ENCODE data around the gene TYROBP. TPM values are rescaled to one million over a fixed set of nuclear protein-coding genes. Genes with fewer than 3 reads are reported as not detected.

TYROBP gene
- total and polyA plus RNA-seq, 4 donors, result 17.0 to 1,276 (median 417) TPM

GRCh38 chr19:35890113-35890650, 17.9 kb downstream of the TYROBP start:
- no peaks in the 10 kb centered on the region for H3K4me1 ChIP-seq (ENCODE audit: control insufficient read depth in 5 of 5, insufficient read depth in 5 of 5, low read length in 5 of 5)
- DNase-seq, result no peak
- ATAC-seq (ENCODE audit: insufficient read depth, low FRiP score), result no peak
- no peak overlapping the region for H3K27ac ChIP-seq (ENCODE audit: low read depth in 1 of 2, low read length in 1 of 2)
- H3K4me3 ChIP-seq, result no peak overlapping the region
- WGBS, 2 donors, result 96% methylated on average over 13 of the region's 13 CpGs
- H3K9ac ChIP-seq (ENCODE audit: insufficient read depth in 1 of 2, low read length in 2 of 2), result no peak overlapping the region
- H3K36me3 ChIP-seq (ENCODE audit: control insufficient read depth in 4 of 4, insufficient read depth in 4 of 4, low read length in 4 of 4), result peaks cover 0 to 36% (median 9%) of the 10 kb centered on the region in 4 donors
- H3K27me3 ChIP-seq (ENCODE audit: control insufficient read depth in 3 of 3, insufficient read depth in 3 of 3, low read length in 2 of 3), result no peaks in the 10 kb centered on the region
- H3K9me3 ChIP-seq (ENCODE audit: control insufficient read depth in 4 of 4, insufficient read depth in 3 of 4, low read length in 3 of 4), result no peaks in the 10 kb centered on the region
- no peak for TF ChIP-seq CTCF (IDR thresholded peaks at IDR 0.05; ENCODE audit: control extremely low read depth, extremely low read depth)

DNA sequence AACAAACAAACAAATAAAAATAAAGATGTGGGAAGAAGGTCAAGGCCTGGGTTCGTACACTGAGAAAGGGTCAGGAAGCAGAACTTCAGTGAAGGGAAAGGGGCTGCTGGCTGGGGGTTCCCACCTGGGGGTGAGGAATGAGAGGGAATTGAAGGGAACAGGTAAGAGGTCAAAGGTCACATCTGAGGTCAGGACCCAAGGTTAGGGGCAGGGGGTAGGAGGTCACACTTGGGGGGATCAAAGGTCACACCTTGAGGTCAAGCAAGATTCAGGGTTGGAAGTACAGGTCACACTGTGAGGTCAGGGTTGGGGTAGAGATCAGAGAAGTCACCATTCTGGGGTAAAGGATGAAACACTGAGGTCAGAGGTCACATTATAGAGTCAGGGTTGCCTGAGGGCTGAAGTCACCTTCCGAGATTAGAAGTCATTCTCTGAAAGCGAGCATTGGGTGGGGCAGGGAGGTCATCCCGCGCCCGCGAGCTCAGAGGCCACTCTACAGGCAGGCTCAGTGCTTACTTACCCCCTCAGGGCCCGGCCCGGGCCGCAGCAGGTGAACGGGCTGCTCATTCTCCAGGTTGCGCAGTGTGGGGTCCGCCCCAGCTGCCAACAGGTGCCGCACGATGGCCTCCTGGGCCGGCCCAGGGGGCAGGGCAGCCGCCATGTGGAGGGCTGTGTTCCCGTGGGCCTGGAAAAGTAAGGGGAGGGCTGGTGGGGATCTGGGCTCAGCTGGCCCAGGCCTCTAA, 18.6 kb downstream of the TYROBP start:
- Histone ChIP-seq H3K4me1 (ENCODE audit: control insufficient read depth in 5 of 5, insufficient read depth in 5 of 5, low read length in 5 of 5) (no peaks in the 10 kb centered on the region), H3K9me3 (ENCODE audit: control insufficient read depth in 4 of 4, insufficient read depth in 3 of 4, low read length in 3 of 4) (no peaks in the 10 kb centered on the region), H3K4me3 (no peak overlapping the region), H3K27ac (ENCODE audit: low read depth in 1 of 2, low read length in 1 of 2) (no peak overlapping the region), H3K9ac (ENCODE audit: insufficient read depth in 1 of 2, low read length in 2 of 2) (no peak overlapping the region), H3K27me3 (ENCODE audit: control insufficient read depth in 3 of 3, insufficient read depth in 3 of 3, low read length in 2 of 3) (no peaks in the 10 kb centered on the region), H3K36me3 (ENCODE audit: control insufficient read depth in 4 of 4, insufficient read depth in 4 of 4, low read length in 4 of 4) (peaks cover 0 to 35% (median 8%) of the 10 kb centered on the region in 4 donors)
- 95 to 96% methylated on average over 18 of the region's 18 CpGs for WGBS, 2 donors
- no peak for TF ChIP-seq CTCF (IDR thresholded peaks at IDR 0.05; ENCODE audit: control extremely low read depth, extremely low read depth)
- ATAC-seq (ENCODE audit: insufficient read depth, low FRiP score), result no peak
- DNase-seq, result no peak

- TF ChIP-seq CTCF (IDR thresholded peaks at IDR 0.05; ENCODE audit: control extremely low read depth, extremely low read depth), result no peak
- no peak for ATAC-seq (ENCODE audit: insufficient read depth, low FRiP score)
- 96% methylated on average over 9 of the region's 9 CpGs for WGBS, 2 donors
- Histone ChIP-seq H3K9ac (ENCODE audit: insufficient read depth in 1 of 2, low read length in 2 of 2) (no peak overlapping the region), H3K9me3 (ENCODE audit: control insufficient read depth in 4 of 4, insufficient read depth in 3 of 4, low read length in 3 of 4) (no peaks in the 10 kb centered on the region), H3K4me3 (no peak overlapping the region), H3K27me3 (ENCODE audit: control insufficient read depth in 3 of 3, insufficient read depth in 3 of 3, low read length in 2 of 3) (no peaks in the 10 kb centered on the region), H3K27ac (ENCODE audit: low read depth in 1 of 2, low read length in 1 of 2) (no peak overlapping the region), H3K4me1 (ENCODE audit: control insufficient read depth in 5 of 5, insufficient read depth in 5 of 5, low read length in 5 of 5) (no peaks in the 10 kb centered on the region), H3K36me3 (ENCODE audit: control insufficient read depth in 4 of 4, insufficient read depth in 4 of 4, low read length in 4 of 4) (peaks cover 0 to 32% (median 7%) of the 10 kb centered on the region in 4 donors)
- no peak for DNase-seq
Measured at GRCh38 chr19:35888398-35888797, 19.7 kb downstream of the TYROBP start.
